Panc1 (cell line): Measurements from ENCODE around the gene HTR3D. TPM values are rescaled to one million over a fixed set of nuclear protein-coding genes. Genes with fewer than 3 reads are reported as not detected.
A peak's percentile ranks its signal among the peaks of the same experiment; 100 is the strongest.

Source experiments
- ATAC-seq: fragments of 200-7000 bp; cut with Tn5 transposase; 2 replicates; pipeline ENCODE4 v1.9.1; 2020; ENCODE audit warnings: mild to moderate bottlenecking, moderate library complexity
- BruUV-seq: library from RNA; stranded (reverse); fragments of 400-500 nt; replicated peaks from 2 replicates; lab custom pipeline; 2021; lab: Mats Ljungman, UMichigan
- CTCF ChIA-PET: fragments of 300-600 bp; sonication (Branson Sonifier 250); formaldehyde crosslinking; loops from one replicate; lab custom pipeline; 2022; ENCODE audit warnings: antibody characterized with exemption; lab: Charles Lee
- POLR2A ChIA-PET: fragments of 300-600 bp; sonication (Branson Sonifier 250); formaldehyde crosslinking; loops from one replicate; lab custom pipeline; 2022; ENCODE audit warnings: antibody characterized with exemption; lab: Charles Lee
- DNase-seq: peaks from one replicate; pipeline ENCODE4 v3.0.0-alpha.2; 2010; ENCODE audit warnings: low read depth, low spot score
- H3K27ac ChIP-seq: 2 replicates; pipeline ENCODE4 v1.5.1; 2011; ENCODE audit warnings: mild to moderate bottlenecking, low read length, inconsistent platforms
- H3K27me3 ChIP-seq: fragments of 200-500 bp; sonication (Bioruptor generic); 2 replicates; pipeline ENCODE4 v1.6.0; 2014; ENCODE audit warnings: low read length, inconsistent platforms; ENCODE audit not compliant: control insufficient read depth, insufficient read depth
- H3K36me3 ChIP-seq: fragments of 200-500 bp; sonication (Bioruptor generic); 2 replicates; pipeline ENCODE4 v1.5.1; 2014; ENCODE audit warnings: inconsistent platforms, mild to moderate bottlenecking, low read length, moderate library complexity; ENCODE audit not compliant: control insufficient read depth, insufficient read depth
- H3K4me1 ChIP-seq: 2 replicates; pipeline ENCODE4 v1.5.1; 2011; ENCODE audit warnings: inconsistent platforms, mild to moderate bottlenecking, low read length, moderate library complexity; ENCODE audit not compliant: control insufficient read depth, insufficient read depth
- H3K4me3 ChIP-seq, 2 experiments: 2 replicates each; pipeline ENCODE4 v1.5.1; 2011 to 2012; ENCODE audit warnings: low read depth in 2 of 2, low read length in 2 of 2, mild to moderate bottlenecking in 2 of 2, inconsistent platforms in 1 of 2, moderate library complexity in 1 of 2
- H3K9me3 ChIP-seq: fragments of 200-500 bp; sonication (Bioruptor generic); 2 replicates; pipeline ENCODE4 v1.5.1; 2014; ENCODE audit warnings: low read depth, mild to moderate bottlenecking, inconsistent platforms, low read length, moderate library complexity; ENCODE audit not compliant: control insufficient read depth, insufficient read depth
- CTCF ChIP-seq: fragments of 450-650 bp; IDR thresholded peaks from 2 replicates; pipeline ENCODE4 v1.5.1; 2017; ENCODE audit warnings: mild to moderate bottlenecking
- POLR2AphosphoS5 ChIP-seq: IDR thresholded peaks from 2 replicates; pipeline ENCODE4 v1.6.1; 2012; ENCODE audit warnings: mild to moderate bottlenecking, low read depth, low read length, moderate library complexity
- SIN3A ChIP-seq: IDR thresholded peaks from 2 replicates; pipeline ENCODE4 v1.6.1; 2012; ENCODE audit warnings: low read depth, mild to moderate bottlenecking, low read length, moderate library complexity, borderline replicate concordance; ENCODE audit not compliant: insufficient read depth
- TCF7L2 ChIP-seq: IDR thresholded peaks from 2 replicates; pipeline ENCODE4 v1.6.1; 2011; ENCODE audit warnings: mild to moderate bottlenecking, low read depth, low read length, inconsistent platforms
- in situ Hi-C: cut with HindIII; loops from 2 replicates; pipeline ENCODE4 v1.10.0; 2016; ENCODE audit warnings: low sequenced_read_pairs, low pct_unique_long_range_greater_than_20kb
- intact Hi-C: fragments of 100-400 bp; cut with micrococcal nuclease; formaldehyde crosslinking; loops from one replicate; pipeline ENCODE4 v1.10.0; 2022; ENCODE audit not compliant: unreplicated experiment
- total RNA-seq: library from RNA; stranded (reverse); gene quantifications from one replicate; pipeline ENCODE4 v1.2.1, GENCODE V29; 2021; ENCODE audit not compliant: unreplicated experiment
- TF ChIP-seq, protein P1 (sequence below), 2 experiments: IDR thresholded peaks; 2 replicates each; pipeline ENCODE4 v1.6.1; 2011 to 2012; ENCODE audit warnings: low read depth in 2 of 2, control low read depth in 1 of 2, low read length in 1 of 2, mild to moderate bottlenecking in 1 of 2, moderate library complexity in 1 of 2; ENCODE audit not compliant: insufficient read depth in 1 of 2

HTR3D gene
- total RNA-seq, 1 experiment from 2014 or later = not detected

DNA sequence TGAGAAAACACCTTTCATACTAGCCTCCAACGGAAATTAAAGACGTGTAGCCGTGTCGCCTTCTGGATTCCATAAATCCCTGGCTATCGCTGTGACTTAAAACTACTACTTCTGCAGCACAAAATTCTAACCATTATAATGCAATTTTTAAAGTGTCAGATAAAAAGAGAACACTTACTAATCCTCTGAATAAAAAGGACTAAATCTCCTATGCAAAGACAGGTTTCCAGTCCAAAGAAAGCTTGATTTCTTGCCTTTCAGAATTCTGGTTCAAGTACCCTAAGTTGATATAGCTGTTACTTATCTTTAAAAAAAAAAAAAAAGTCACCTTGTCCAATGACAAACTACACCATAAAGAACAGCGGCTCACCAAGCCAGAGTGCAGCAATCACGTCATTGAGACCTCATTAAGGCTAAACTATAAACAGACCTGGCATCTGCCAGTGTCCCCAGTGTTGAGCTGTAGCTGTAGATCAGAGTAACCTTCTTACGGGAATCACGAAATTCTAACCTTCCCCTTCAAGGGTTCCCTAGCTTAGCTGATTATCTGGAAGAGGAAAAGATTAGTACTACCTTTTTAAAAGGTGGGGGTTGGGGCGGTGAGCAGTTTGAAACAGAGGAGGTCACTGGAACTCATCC lies 16.0 kb upstream of the HTR3D start:
- ChIA-PET POLR2A (no interaction called here), CTCF (interaction anchor here (0.6 to 2.5 kb wide), 4 partner anchors 12 to 265 kb away, joined by 3 to 11 read pairs (median 4); partner anchors contain the start of gene PARL)
- Histone ChIP-seq H3K27me3 (no peaks in the 10 kb centered on the region), H3K4me3 (peak overlapping the region in 1 of 2 experiments; percentile 73; a peak in 2 of 4 replicates), H3K27ac (no peak overlapping the region), H3K9me3 (no peaks in the 10 kb centered on the region), H3K36me3 (peaks cover 3% of the 10 kb centered on the region; the same call in 1 of the 2 replicates), H3K4me1 (peaks cover 19% of the 10 kb centered on the region)
- no peak for DNase-seq
- TF ChIP-seq SIN3A (no peak), TCF7L2 (no peak), POLR2AphosphoS5 (no peak), CTCF (no peak)
- TF ChIP-seq, protein P1, sequence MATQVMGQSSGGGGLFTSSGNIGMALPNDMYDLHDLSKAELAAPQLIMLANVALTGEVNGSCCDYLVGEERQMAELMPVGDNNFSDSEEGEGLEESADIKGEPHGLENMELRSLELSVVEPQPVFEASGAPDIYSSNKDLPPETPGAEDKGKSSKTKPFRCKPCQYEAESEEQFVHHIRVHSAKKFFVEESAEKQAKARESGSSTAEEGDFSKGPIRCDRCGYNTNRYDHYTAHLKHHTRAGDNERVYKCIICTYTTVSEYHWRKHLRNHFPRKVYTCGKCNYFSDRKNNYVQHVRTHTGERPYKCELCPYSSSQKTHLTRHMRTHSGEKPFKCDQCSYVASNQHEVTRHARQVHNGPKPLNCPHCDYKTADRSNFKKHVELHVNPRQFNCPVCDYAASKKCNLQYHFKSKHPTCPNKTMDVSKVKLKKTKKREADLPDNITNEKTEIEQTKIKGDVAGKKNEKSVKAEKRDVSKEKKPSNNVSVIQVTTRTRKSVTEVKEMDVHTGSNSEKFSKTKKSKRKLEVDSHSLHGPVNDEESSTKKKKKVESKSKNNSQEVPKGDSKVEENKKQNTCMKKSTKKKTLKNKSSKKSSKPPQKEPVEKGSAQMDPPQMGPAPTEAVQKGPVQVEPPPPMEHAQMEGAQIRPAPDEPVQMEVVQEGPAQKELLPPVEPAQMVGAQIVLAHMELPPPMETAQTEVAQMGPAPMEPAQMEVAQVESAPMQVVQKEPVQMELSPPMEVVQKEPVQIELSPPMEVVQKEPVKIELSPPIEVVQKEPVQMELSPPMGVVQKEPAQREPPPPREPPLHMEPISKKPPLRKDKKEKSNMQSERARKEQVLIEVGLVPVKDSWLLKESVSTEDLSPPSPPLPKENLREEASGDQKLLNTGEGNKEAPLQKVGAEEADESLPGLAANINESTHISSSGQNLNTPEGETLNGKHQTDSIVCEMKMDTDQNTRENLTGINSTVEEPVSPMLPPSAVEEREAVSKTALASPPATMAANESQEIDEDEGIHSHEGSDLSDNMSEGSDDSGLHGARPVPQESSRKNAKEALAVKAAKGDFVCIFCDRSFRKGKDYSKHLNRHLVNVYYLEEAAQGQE (IDR thresholded peaks at IDR 0.05; ENCODE audit: insufficient read depth in 1 of 2, low read depth in 2 of 2, low read length in 1 of 2) = no peak
- in situ Hi-C loops = no loop called here
- ATAC-seq = no peak
- BruUV-seq = no TSS peak
- intact Hi-C loops = no loop called here

DNA sequence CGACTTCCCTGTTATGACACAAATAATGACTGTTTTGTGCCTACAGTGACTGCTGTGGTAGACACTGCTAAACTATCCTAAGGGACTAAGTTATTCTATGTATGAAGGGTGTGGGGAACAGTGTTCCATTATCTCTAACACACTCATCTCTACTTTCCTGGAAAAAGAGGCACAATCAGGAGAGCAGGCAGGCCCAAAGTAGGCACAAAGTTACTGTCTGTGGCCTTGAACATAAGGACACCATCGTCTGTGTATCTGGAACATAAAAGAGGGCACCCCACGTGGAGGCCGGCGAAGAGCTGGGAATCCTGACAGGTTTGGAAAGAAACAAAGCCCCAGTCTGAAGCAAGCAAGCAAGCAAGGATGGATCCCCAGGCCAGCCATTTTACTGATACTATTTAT lies 15.4 kb upstream of the HTR3D start:
- Histone ChIP-seq H3K27me3 (no peaks in the 10 kb centered on the region), H3K4me1 (peaks cover 19% of the 10 kb centered on the region), H3K4me3 (peak overlapping the region in 1 of 2 experiments; percentile 73; a peak in 3 of 4 replicates), H3K36me3 (peaks cover 3% of the 10 kb centered on the region; the same call in 1 of the 2 replicates), H3K9me3 (no peaks in the 10 kb centered on the region), H3K27ac (peak overlapping the region; percentile 45; the same call in 1 of the 2 replicates)
- intact Hi-C loops (no loop called here), in situ Hi-C loops (no loop called here)
- ATAC-seq = no peak
- no peak for DNase-seq
- CTCF ChIA-PET = interaction anchor here (2.5 kb wide), 1 partner anchor 120 kb away, joined by 11 read pairs; no protein-coding TSS in a partner anchor
- BruUV-seq = no TSS peak
- POLR2A ChIA-PET = no interaction called here
- TF ChIP-seq CTCF (no peak), SIN3A (no peak), TCF7L2 (no peak), POLR2AphosphoS5 (no peak)
- TF ChIP-seq, protein P1 (IDR thresholded peaks at IDR 0.05; ENCODE audit: insufficient read depth in 1 of 2, low read depth in 2 of 2, low read length in 1 of 2) = no peak
